IMR-90 (cell line): Measurements from ENCODE around the gene EML6.

ENCODE experiments used
- CHD1 ChIP-seq: IDR thresholded peaks from 2 replicates; pipeline ENCODE4 v1.6.1; 2012; ENCODE audit warnings: low read depth, low read length, improper control_type of control experiment
- CTCF ChIP-seq: conservative IDR thresholded peaks from 2 replicates; pipeline ENCODE4 v1.5.1; 2012; ENCODE audit warnings: mild to moderate bottlenecking, low read depth, low read length, improper control_type of control experiment
- MAFK ChIP-seq: IDR thresholded peaks from 2 replicates; pipeline ENCODE4 v1.6.1; 2012; ENCODE audit warnings: low read depth, low read length, improper control_type of control experiment
- MAZ ChIP-seq: IDR thresholded peaks from 2 replicates; pipeline ENCODE4 v1.6.1; 2012; ENCODE audit warnings: low read depth, mild to moderate bottlenecking, low read length, improper control_type of control experiment, moderate library complexity, borderline replicate concordance
- POLR2A ChIP-seq: IDR thresholded peaks from 2 replicates; pipeline ENCODE4 v1.6.1; 2012; ENCODE audit warnings: mild to moderate bottlenecking, low read depth, low read length
- RAD21 ChIP-seq: IDR thresholded peaks from 2 replicates; pipeline ENCODE4 v1.6.1; 2012; ENCODE audit warnings: low read length, improper control_type of control experiment
- RFX5 ChIP-seq: IDR thresholded peaks from 2 replicates; pipeline ENCODE4 v1.8.0; 2012; ENCODE audit warnings: low read depth, mild to moderate bottlenecking, low read length, moderate library complexity
- TF ChIP-seq, protein P1 (sequence below): fragments of 150-350 bp; IDR thresholded peaks from 2 replicates; pipeline ENCODE4 v1.6.1; 2016; ENCODE audit warnings: low read depth, mild to moderate bottlenecking, low read length, moderate library complexity, borderline replicate concordance
- TF ChIP-seq, protein P2 (sequence below): fragments of 150-350 bp; IDR thresholded peaks from 2 replicates; pipeline ENCODE4 v1.6.1; 2017; ENCODE audit warnings: mild to moderate bottlenecking, antibody characterized with exemption, low read length, low read depth

DNA sequence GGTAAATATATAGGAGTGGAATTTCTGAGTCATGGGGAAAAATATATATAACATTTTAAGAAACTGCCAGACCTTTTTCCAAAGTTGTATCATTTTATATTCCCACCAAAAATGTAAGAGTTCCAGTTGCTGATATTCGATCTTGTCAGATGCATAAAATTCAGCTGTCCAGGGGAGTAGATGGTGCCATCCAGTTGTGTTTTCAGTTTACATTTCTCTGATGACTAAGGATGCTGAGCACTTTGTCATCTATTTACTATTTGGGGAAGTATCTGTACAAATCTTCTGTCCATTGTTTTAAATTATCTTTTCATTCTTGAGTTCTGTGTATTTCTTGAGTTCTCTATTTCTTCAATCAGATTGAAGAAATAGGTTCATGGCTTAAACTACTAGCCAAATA, 200.7 kb downstream of the EML6 start:
- TF ChIP-seq CHD1 (no peak), CTCF (no peak), RAD21 (no peak), POLR2A (no peak), RFX5 (no peak), MAFK (no peak), MAZ (no peak)
- TF ChIP-seq, protein P1, sequence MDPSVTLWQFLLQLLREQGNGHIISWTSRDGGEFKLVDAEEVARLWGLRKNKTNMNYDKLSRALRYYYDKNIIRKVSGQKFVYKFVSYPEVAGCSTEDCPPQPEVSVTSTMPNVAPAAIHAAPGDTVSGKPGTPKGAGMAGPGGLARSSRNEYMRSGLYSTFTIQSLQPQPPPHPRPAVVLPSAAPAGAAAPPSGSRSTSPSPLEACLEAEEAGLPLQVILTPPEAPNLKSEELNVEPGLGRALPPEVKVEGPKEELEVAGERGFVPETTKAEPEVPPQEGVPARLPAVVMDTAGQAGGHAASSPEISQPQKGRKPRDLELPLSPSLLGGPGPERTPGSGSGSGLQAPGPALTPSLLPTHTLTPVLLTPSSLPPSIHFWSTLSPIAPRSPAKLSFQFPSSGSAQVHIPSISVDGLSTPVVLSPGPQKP, result no peak
- TF ChIP-seq, protein P2, sequence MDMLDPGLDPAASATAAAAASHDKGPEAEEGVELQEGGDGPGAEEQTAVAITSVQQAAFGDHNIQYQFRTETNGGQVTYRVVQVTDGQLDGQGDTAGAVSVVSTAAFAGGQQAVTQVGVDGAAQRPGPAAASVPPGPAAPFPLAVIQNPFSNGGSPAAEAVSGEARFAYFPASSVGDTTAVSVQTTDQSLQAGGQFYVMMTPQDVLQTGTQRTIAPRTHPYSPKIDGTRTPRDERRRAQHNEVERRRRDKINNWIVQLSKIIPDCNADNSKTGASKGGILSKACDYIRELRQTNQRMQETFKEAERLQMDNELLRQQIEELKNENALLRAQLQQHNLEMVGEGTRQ, result no peak
